Neural cell (in vitro differentiated cells): ENCODE measurements around the gene AP2A2. TPM values are rescaled to one million over a fixed set of nuclear protein-coding genes. Genes with fewer than 3 reads are reported as not detected.

Experiments used
- H2AFZ ChIP-seq: fragments of 200-600, 300-800 bp; sonication (generic), shearing (Covaris generic); 2 replicates; pipeline ENCODE4 v1.6.0; 2014; ENCODE audit warnings: low read depth, mild to moderate bottlenecking, antibody characterized with exemption, low read length, moderate library complexity
- H3F3A ChIP-seq: fragments of 200-600 bp; shearing (Covaris generic); 2 replicates; pipeline ENCODE4 v1.6.1; 2016; ENCODE audit warnings: mild to moderate bottlenecking, moderate library complexity, mixed read lengths, antibody characterized with exemption, low read length; ENCODE audit not compliant: insufficient read depth, poor library complexity, severe bottlenecking
- H3K27ac ChIP-seq: fragments of 200-600, 300-800 bp; sonication (generic), shearing (Covaris generic); 2 replicates; pipeline ENCODE4 v1.5.1; 2014; ENCODE audit warnings: mild to moderate bottlenecking, low read length, moderate library complexity
- H3K27me3 ChIP-seq: fragments of 300-800, 200-600 bp; sonication (generic), shearing (Covaris generic); 2 replicates; pipeline ENCODE4 v1.6.0; 2014; ENCODE audit warnings: mild to moderate bottlenecking, low read depth, low read length, moderate library complexity; ENCODE audit not compliant: insufficient read depth
- H3K36me3 ChIP-seq: fragments of 300-800, 200-600 bp; sonication (generic), shearing (Covaris generic); 2 replicates; pipeline ENCODE4 v1.5.1; 2014; ENCODE audit warnings: mild to moderate bottlenecking, antibody characterized with exemption, low read length, moderate library complexity; ENCODE audit not compliant: insufficient read depth
- H3K4me2 ChIP-seq: fragments of 300-800, 200-600 bp; sonication (generic), shearing (Covaris generic); 2 replicates; pipeline ENCODE4 v1.6.0; 2014; ENCODE audit warnings: mild to moderate bottlenecking, low read length
- H3K4me3 ChIP-seq: fragments of 300-800, 200-600 bp; sonication (generic), shearing (Covaris generic); 2 replicates; pipeline ENCODE4 v1.5.1; 2014; ENCODE audit warnings: mild to moderate bottlenecking, low read length, moderate library complexity
- H3K79me2 ChIP-seq: fragments of 200-600 bp; shearing (Covaris generic); replicated peaks from 2 replicates; pipeline ENCODE4 v1.6.0; 2014; ENCODE audit warnings: mild to moderate bottlenecking, low read length, moderate library complexity; ENCODE audit not compliant: insufficient read depth
- H3K9ac ChIP-seq: fragments of 300-800, 200-600 bp; sonication (generic), shearing (Covaris generic); 2 replicates; pipeline ENCODE4 v1.6.1; 2016; ENCODE audit warnings: mild to moderate bottlenecking, low read length, mixed read lengths
- H3K9me2 ChIP-seq: fragments of 200-600 bp; shearing (Covaris generic); 2 replicates; pipeline ENCODE4 v1.6.1; 2016; ENCODE audit warnings: mild to moderate bottlenecking, low read length, mixed read lengths; ENCODE audit not compliant: insufficient read depth
- H3K9me3 ChIP-seq: fragments of 200-600, 300-800 bp; sonication (generic), shearing (Covaris generic); 2 replicates; pipeline ENCODE4 v1.6.1; 2016; ENCODE audit warnings: mild to moderate bottlenecking, mixed run types, low read length, moderate library complexity, mixed read lengths
- H4K20me1 ChIP-seq: fragments of 200-600 bp; shearing (Covaris generic); 2 replicates; pipeline ENCODE4 v1.6.1; 2016; ENCODE audit warnings: mild to moderate bottlenecking, mixed run types; ENCODE audit not compliant: insufficient read depth
- EP300 ChIP-seq: fragments of 450-650 bp; conservative IDR thresholded peaks from 2 replicates; pipeline ENCODE4 v1.6.1; 2014; ENCODE audit warnings: antibody characterized with exemption, mild to moderate bottlenecking, moderate library complexity; ENCODE audit not compliant: poor library complexity, severe bottlenecking
- EZH2 ChIP-seq: fragments of 200-600, 300-800 bp; shearing (Covaris generic), sonication (generic); IDR thresholded peaks from 2 replicates; pipeline ENCODE4 v1.6.1; 2014; ENCODE audit warnings: antibody characterized with exemption, low read length, borderline replicate concordance, mild to moderate bottlenecking; ENCODE audit not compliant: insufficient read depth, poor library complexity, severe bottlenecking
- MXI1 ChIP-seq: fragments of 450-650 bp; conservative IDR thresholded peaks from 2 replicates; pipeline ENCODE4 v1.6.1; 2014; ENCODE audit warnings: antibody characterized with exemption, mild to moderate bottlenecking; ENCODE audit not compliant: poor library complexity, severe bottlenecking
- POLR2AphosphoS5 ChIP-seq: IDR thresholded peaks from 2 replicates; pipeline ENCODE4 v1.6.1; 2012
- RAD21 ChIP-seq: fragments of 450-650 bp; conservative IDR thresholded peaks from 2 replicates; pipeline ENCODE4 v1.6.1; 2014; ENCODE audit warnings: antibody characterized with exemption, mild to moderate bottlenecking, moderate library complexity
- SMC3 ChIP-seq: fragments of 450-650 bp; conservative IDR thresholded peaks from 2 replicates; pipeline ENCODE4 v1.6.1; 2014; ENCODE audit warnings: antibody characterized with exemption, mild to moderate bottlenecking, moderate library complexity; ENCODE audit not compliant: poor library complexity
- TAF1 ChIP-seq: IDR thresholded peaks from 2 replicates; pipeline ENCODE4 v1.6.1; 2012; ENCODE audit warnings: low read depth
- polyA plus RNA-seq: library from polyadenylated mRNA; depleted of rRNA; stranded (reverse); fragments of >200 nt; gene quantifications from 2 replicates; pipeline ENCODE4 v1.2.3, GENCODE V29; 2014
- TF ChIP-seq, protein P1 (sequence below): fragments of 450-650 bp; IDR thresholded peaks from 2 replicates; pipeline ENCODE4 v1.5.1; 2014; ENCODE audit warnings: antibody characterized with exemption, mild to moderate bottlenecking, moderate library complexity; ENCODE audit not compliant: poor library complexity, severe bottlenecking
- TF ChIP-seq, protein P2 (sequence below): IDR thresholded peaks from 2 replicates; pipeline ENCODE4 v1.6.1; 2012; ENCODE audit warnings: borderline replicate concordance

The AP2A2 gene
- polyA plus RNA-seq, 1 donor from 2014 or later, result 46.5 TPM

DNA sequence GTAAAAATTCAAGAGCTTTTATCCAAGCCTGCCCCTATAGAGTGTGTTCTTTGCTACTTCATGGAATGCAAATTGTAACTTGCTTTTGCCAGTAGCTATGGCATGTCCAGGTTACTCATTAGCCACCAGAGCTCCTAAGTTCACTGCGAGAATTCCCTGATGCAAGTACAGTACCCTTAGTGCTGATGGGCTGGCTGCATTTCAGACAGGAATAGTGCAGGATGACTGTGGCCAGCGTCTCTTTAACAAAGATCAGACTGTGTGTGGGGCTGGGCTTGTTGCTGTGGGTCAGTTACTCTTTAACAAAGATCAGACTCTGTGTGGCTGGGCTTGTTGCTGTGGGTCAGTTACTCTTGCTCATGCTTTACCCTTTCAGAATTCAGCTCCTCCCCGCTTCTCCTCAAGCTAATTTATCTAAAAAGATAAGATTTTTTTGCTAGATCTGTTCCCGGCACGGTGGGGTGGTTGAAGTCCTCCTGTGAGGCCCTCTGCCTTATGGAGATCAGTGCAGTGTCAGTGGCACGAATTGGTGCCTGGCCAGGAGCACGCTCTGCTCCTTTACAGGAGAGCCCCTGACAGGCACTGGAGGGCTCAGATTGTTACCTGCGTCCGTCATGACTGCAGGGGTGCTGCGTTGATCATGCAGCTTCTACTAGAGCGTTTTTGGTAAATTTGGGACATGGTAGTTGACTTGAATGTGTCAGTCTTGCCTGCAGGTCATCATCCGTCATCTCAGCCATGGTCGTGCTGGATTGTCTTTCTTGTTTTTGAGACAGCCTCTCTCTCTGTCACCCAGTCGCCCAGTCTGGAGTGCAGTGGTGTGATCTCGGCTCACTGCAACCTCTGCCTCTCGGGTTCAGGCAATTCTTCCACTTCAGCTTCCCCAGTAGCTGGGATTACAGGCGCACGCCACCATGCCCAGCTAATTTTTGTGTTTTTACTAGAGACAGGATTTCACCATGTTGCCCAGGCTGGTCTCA is 27.0 kb downstream of the AP2A2 start:
- no peaks in the 10 kb centered on the region for H3K27me3 ChIP-seq
- no peaks in the 10 kb centered on the region for H3K9me2 ChIP-seq
- no peak overlapping the region for H3K9ac ChIP-seq
- H4K20me1 ChIP-seq, result peaks cover 4% of the 10 kb centered on the region
- H3K9me3 ChIP-seq, result peaks cover 7% of the 10 kb centered on the region
- H3K79me2 ChIP-seq, result peaks cover 39% of the 10 kb centered on the region
- no peak overlapping the region for H3K4me2 ChIP-seq
- no peak overlapping the region for H3K27ac ChIP-seq
- TF ChIP-seq TAF1 (no peak), SMC3 (no peak), EP300 (no peak), RAD21 (no peak), EZH2 (no peak), POLR2AphosphoS5 (no peak), MXI1 (no peak)
- TF ChIP-seq, protein P1, sequence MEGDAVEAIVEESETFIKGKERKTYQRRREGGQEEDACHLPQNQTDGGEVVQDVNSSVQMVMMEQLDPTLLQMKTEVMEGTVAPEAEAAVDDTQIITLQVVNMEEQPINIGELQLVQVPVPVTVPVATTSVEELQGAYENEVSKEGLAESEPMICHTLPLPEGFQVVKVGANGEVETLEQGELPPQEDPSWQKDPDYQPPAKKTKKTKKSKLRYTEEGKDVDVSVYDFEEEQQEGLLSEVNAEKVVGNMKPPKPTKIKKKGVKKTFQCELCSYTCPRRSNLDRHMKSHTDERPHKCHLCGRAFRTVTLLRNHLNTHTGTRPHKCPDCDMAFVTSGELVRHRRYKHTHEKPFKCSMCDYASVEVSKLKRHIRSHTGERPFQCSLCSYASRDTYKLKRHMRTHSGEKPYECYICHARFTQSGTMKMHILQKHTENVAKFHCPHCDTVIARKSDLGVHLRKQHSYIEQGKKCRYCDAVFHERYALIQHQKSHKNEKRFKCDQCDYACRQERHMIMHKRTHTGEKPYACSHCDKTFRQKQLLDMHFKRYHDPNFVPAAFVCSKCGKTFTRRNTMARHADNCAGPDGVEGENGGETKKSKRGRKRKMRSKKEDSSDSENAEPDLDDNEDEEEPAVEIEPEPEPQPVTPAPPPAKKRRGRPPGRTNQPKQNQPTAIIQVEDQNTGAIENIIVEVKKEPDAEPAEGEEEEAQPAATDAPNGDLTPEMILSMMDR, result no peak
- TF ChIP-seq, protein P2, sequence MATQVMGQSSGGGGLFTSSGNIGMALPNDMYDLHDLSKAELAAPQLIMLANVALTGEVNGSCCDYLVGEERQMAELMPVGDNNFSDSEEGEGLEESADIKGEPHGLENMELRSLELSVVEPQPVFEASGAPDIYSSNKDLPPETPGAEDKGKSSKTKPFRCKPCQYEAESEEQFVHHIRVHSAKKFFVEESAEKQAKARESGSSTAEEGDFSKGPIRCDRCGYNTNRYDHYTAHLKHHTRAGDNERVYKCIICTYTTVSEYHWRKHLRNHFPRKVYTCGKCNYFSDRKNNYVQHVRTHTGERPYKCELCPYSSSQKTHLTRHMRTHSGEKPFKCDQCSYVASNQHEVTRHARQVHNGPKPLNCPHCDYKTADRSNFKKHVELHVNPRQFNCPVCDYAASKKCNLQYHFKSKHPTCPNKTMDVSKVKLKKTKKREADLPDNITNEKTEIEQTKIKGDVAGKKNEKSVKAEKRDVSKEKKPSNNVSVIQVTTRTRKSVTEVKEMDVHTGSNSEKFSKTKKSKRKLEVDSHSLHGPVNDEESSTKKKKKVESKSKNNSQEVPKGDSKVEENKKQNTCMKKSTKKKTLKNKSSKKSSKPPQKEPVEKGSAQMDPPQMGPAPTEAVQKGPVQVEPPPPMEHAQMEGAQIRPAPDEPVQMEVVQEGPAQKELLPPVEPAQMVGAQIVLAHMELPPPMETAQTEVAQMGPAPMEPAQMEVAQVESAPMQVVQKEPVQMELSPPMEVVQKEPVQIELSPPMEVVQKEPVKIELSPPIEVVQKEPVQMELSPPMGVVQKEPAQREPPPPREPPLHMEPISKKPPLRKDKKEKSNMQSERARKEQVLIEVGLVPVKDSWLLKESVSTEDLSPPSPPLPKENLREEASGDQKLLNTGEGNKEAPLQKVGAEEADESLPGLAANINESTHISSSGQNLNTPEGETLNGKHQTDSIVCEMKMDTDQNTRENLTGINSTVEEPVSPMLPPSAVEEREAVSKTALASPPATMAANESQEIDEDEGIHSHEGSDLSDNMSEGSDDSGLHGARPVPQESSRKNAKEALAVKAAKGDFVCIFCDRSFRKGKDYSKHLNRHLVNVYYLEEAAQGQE, result no peak
- no peaks in the 10 kb centered on the region for H3K36me3 ChIP-seq
- H3K4me3 ChIP-seq, result no peak overlapping the region
- H3F3A ChIP-seq, result no peaks in the 10 kb centered on the region
- no peak overlapping the region for H2AFZ ChIP-seq

DNA sequence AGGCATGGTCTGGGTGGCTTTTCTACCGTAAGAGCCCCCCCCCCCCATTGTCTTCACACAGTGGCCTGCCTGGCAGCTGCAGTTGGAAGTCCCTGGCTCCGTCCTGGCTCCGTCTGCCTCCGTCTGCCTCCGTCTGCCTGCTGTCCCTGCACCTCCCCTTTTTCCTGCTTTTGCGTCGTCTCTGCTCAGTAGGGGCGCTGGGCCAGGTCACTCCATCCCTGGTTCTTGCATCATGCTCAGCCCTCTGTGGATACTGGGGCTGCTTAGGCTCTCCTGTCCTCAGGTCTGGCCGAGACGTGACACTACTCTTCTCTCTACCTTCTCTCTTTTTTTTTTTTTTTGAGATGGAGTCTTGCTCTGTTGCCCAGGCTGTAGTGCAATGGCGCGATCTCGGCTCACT is 27.8 kb downstream of the AP2A2 start:
- Histone ChIP-seq H2AFZ (no peak overlapping the region), H4K20me1 (peaks cover 4% of the 10 kb centered on the region), H3K9ac (no peak overlapping the region), H3K4me2 (no peak overlapping the region), H3K27me3 (no peaks in the 10 kb centered on the region), H3K27ac (no peak overlapping the region), H3K79me2 (peaks cover 34% of the 10 kb centered on the region), H3K9me3 (peaks cover 7% of the 10 kb centered on the region), H3K36me3 (no peaks in the 10 kb centered on the region), H3K9me2 (no peaks in the 10 kb centered on the region), H3F3A (no peaks in the 10 kb centered on the region), H3K4me3 (no peak overlapping the region)
- TF ChIP-seq, protein P1, result no peak
- TF ChIP-seq EZH2 (no peak), SMC3 (no peak), EP300 (no peak), TAF1 (no peak), MXI1 (no peak), POLR2AphosphoS5 (no peak), RAD21 (no peak)
- TF ChIP-seq, protein P2, result no peak
